ENCODE results near the gene CORIN.

- TF ChIP-seq POLR2A (IDR thresholded peaks at IDR 0.05; ENCODE audit: low read length) = no peak
- TF ChIP-seq CTCF (IDR thresholded peaks at IDR 0.05) = no peak
- no peak for TF ChIP-seq MAX (IDR thresholded peaks at IDR 0.05)
- no peak for TF ChIP-seq EHMT2 (IDR thresholded peaks at IDR 0.05; ENCODE audit: low read depth)
- no peak for TF ChIP-seq MAZ (IDR thresholded peaks at IDR 0.05; ENCODE audit: borderline replicate concordance, low read depth, low read length)
- no peak for TF ChIP-seq HDAC2 (IDR thresholded peaks at IDR 0.05)
- TF ChIP-seq HMGXB4 (CRISPR knock-in tag; IDR thresholded peaks at IDR 0.05; ENCODE audit: borderline replicate concordance) = no peak
These were observed 167.9 kb downstream of the CORIN start for GRCh38 chr4:47669946-47670345.
